Kidney glomerular epithelial cell (primary cell): Measurements from ENCODE around the gene BOC.

Experiments
- DNase-seq: peaks from one replicate; lab custom pipeline; 2025; lab: John Stamatoyannopoulos, UW

Gene BOC

GRCh38 chr3:113193719-113194118 lies 17.6 kb upstream of the BOC start:
- DNase-seq, result no peak

DNA sequence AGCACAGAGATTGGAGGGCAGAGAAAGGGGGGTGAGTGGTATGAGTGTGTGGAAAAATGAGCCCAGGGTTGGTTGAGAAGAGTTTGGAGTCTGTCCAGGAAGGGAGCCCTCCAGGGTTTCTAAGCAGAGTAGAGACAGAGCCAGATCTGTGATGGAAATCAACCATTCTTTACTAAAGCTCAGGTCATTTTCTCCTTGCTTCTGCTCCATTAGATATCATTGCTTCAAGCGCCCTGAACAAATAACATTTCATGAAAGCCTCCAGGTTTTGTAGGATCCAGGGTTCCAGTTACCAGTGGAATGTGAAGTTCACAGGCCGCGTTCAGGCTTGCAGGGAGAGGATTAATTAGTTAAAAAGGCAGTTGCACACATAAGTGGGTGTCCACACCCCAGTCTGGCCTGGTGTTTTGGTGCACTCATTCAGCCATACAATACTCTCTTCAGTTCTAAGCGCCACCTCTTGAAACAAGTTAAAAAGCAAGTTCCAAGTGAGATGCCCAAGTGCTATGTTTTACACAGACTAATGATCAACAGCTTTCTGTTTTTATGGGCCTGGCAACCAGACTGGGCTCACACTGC lies 16.4 kb upstream of the BOC start:
- no peak for DNase-seq

GRCh38 chr3:113200351-113200750 lies 11.0 kb upstream of the BOC start:
- DNase-seq, result no peak

DNA sequence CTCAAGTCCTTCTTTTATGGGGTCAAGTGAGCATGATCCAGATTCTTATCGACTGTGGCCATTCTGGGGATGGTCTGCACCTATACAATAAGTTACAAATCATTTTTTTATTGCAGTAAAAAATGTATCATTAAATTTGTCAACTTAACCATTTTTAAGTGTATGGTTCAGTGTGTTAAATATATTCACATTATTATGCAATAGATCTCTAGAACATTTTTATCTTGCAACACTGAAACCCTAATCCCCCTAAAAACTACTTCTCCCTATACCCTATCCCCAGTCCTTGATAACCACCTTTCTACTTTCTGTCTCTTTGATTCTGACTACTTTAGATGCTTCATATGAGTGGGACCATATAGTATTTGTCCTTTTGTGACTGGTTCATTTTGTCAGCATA lies 10.4 kb upstream of the BOC start:
- no peak for DNase-seq

DNA sequence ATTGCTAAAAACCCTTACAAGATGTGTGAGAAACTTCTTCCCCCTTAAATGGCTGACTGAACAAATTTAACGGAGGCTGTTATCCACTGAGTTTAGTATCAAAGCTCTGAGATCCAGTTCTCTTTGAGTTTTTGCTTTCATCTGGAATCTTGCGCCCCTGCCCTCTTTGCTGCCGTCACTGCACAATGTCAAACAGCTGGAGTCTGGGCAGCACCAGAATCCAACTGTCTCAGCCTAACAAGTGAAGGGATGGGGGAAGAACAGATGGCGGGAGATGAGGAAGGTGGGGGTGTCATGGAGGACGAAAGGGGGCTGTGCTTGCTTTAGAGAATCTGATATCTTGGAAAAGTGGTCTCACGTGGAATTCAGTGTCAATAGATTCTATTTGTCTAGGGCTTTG lies 7.0 kb upstream of the BOC start:
- no peak for DNase-seq

DNA sequence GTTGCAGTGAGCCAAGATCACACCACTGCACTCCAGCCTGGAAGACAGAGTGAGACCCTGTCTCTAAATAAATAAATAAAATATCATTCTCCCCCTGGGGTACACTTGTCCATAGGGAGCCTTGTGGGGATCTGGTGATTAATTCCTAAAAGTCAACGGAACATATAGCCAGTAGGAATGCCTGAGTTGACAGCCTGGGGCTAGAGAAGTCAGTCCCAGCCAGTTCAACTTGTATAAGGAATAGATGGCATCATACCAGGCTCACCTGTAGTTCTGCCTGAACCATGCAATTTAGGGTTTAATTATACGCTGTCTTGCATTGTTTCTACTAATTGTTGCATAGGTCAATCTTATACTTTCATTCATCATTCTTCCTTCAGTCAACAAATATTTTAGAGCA lies 5.9 kb upstream of the BOC start:
- DNase-seq, result no peak

DNA sequence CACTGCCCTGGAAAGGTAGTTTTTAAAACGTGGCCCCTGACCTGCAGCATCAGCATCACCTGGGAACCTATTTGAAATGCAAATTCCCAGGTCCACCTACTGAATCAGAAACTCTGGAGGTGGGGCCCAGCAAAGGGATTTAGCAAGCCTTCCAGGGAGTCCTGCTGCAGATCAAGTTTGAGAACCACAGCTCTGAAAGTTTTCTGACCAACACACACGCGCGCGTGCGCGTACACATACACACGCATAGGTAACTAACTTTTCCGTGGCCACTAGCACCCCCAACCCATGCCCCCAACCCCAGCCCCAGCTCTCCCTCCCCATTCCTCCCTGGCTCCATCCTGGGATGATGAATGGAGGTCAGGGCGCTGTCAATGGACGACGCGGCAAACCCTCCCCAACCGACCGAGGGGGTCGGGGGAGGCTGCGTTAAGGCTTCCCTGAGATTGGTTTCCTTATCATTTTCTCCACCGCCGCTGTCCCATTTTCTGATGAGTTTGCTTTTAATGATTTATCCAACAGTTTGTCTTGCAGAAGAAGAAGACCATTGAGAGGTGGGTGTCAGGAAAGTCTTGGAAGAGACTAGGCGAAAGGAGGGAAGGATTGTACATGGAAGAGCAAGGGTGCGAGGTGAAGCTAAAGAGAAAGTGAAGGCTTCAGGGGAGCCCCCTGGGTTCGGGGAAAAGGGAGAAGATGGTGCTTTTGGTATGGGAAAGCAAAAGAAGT lies 590 bp upstream of the BOC start:
- DNase-seq, result no peak

DNA sequence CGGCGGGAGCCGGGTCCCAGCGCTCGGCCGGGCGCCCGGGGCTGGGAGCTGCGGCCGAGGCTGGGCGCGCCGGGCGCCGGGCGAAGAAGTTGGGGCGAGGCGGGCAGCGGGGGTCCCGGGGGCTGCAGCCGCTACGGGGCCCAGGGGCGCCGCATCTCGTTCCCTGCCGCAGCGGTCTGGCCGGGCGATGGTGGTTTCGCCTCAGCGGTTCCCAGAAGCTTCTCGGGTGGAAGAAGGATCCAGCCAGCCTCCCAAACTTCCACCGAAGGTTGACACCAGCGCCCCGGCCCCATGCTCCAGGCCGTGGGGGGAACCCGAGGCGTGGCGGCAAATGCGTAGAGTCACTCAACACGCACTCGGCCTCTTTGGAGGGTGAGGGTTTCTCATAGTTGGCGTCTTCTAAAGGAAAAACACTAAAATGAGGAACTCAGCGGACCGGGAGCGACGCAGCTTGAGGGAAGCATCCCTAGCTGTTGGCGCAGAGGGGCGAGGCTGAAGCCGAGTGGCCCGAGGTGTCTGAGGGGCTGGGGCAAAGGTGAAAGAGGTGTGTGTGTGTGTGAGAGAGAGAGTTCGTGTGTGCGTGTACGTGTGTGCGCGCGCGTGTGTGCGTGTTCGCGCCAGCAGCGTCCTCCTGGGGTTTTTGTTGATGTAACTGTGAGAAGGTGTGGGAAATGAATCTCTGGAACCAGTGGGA lies 940 bp downstream of the BOC start:
- peak; percentile 21 for DNase-seq

- no peak for DNase-seq
These were observed 1.6 kb downstream of the BOC start for GRCh38 chr3:113212844-113213375.

- DNase-seq, result no peak
These were observed 2.7 kb downstream of the BOC start for GRCh38 chr3:113213896-113214587.

DNA sequence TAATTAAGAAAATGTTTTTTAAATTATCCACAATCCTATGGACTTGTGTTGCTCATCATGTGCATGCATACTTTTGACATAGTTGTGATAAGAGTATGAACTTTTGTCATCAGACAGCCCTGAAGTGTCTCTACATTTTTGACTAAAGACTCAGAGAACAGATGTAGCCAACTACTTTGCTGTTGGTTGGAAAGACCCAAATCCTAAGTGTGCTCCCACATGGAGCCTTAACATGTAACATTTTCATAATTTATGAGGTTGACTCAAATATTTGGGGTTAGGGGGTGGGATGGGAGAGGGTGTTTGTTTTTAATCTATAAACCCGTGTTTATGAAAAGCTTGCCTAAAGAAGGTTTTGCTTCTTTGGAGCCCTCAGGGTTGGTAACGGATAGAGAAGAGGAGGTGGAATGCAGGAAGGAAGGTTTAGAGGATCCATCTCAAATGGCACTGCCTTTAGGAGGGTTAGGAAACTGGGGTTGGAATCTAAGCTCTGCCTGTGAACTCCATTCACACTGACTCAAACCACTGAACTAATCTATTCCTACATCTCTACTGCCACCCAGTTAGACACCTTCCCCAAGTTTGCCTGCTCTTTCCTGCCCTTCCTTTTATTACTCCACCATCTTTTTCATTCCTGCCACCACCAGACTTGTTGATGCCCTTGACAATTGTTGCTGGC lies 3.7 kb downstream of the BOC start:
- no peak for DNase-seq

DNA sequence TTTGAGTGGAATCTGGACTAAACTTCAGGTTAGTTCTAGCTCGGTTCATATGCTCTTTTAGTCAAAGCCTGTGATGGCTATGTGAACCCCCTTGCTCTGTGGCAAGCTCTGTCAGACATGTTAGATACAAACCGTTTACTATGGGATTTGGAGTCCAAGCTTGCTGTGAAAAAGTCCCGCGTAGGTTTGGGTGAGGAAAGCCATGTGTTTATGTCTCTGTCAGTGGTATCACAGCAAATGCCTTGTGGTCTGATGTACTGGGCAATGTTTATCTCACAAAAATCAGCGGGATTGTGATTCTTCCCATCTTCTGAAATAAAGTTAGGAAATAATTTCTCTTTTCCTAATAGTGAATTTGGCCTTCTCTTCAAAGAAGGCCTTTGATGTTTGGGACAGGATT lies 5.0 kb downstream of the BOC start:
- DNase-seq, result no peak

DNA sequence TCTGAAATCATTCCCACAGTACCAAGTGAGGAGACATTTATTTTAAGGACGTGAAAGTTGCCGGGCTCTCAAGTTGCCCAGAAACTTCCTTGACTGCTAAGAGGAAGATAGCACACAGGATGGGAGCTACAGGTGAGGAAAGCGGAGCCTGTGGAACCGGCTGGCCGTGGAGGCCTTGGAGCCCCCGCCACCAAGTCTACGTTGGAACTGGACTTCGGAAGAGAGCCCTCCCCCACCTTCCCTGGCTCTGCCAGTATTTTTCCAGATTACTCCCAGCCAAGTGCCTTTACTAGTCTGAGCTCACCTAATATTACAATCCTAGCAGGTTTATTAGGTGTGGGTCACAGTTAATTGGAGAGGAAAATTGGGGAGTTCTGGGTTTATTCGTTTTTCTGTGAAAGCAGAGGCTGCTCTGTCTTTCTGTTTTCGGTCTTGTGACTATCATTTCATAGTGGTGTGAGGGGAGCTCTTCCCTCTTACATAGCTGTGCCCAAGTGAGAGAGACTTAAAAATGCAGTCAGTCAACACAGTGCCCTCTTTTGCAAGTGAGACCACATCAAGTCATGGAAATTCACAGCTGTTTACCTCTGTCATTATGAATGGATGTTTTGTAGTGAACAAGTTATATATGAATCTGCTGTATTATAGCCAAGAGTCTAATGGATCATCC lies 6.8 kb downstream of the BOC start:
- DNase-seq, result no peak

DNA sequence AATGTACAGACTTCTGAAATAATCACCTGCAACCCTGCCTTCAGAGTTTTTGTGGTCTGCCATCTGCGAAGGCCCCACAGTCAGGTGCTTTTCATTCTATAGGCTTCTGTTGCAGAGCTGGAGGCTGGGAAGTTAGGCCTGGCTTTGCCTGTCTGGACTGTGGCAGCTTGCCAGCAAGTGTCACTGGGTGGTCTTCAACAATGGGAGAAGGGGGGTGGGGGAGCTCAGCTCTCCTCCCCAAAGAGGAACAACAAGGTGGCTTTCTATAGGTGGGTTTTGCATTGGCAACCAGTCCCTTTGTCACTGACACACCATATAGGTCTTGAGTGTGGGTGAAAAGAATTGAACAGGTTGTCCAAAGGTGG lies 7.3 kb downstream of the BOC start:
- no peak for DNase-seq

- no peak for DNase-seq
These were observed 8.4 kb downstream of the BOC start for GRCh38 chr3:113219605-113220300.

- DNase-seq, result no peak
These were observed 9.4 kb downstream of the BOC start for GRCh38 chr3:113220721-113221120.

GRCh38 chr3:113221721-113222257 lies 10.4 kb downstream of the BOC start:
- DNase-seq, result no peak

- peak; percentile 35 for DNase-seq
These were observed 11.2 kb downstream of the BOC start for GRCh38 chr3:113222451-113223086.

GRCh38 chr3:113223475-113224281 lies 12.3 kb downstream of the BOC start:
- no peak for DNase-seq
